Activated CD4-positive, alpha-beta T cell treated with anti-CD3 and anti-CD28 coated beads, Interleukin-2, amount 50 U/mL, for 1 hour (primary cell): ENCODE data around the gene SLC17A7.

Experiments used
- DNase-seq: peaks from one replicate; pipeline ENCODE4 v3.0.0-alpha.2; 2020

SLC17A7 gene

DNA sequence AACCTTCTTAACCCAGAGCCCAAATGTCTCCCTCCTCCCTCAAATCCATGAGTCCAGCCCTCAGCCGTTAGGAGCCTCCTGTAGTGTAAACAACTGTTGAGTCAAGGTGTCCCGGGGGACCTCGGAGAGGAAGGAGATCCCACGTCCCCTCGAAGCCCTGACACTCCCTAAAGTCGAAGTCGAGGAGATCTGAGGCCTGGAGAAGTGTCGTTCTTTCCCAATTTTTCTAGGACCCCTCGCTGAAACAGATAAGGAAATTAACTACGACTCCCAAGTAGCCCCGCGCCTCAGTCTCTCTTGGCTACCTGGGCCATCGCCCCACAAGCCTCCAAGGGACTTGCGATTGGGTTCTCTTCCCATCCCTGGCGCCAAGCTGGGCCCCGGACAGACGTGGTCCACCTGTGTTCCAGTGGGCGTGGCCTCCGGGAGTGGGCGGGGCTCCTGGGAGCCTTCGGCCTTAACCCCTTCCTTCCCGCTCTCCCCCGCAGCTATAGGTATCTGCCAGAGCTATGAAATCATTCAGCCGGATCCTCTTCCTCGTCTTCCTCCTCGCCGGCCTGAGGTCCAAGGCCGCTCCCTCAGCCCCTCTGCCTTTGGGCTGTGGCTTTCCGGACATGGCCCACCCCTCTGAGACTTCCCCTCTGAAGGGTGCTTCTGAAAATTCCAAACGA, 15.3 kb downstream of the SLC17A7 start:
- no peak for DNase-seq

- no peak for DNase-seq
These were observed 16.1 kb downstream of the SLC17A7 start, which contains the start of gene GFY for GRCh38 chr19:49425178-49425577. Gene GFY (plus strand): TSS chr19:49425388. CDS start chr19:49426431, 1,043 bp downstream.

DNA sequence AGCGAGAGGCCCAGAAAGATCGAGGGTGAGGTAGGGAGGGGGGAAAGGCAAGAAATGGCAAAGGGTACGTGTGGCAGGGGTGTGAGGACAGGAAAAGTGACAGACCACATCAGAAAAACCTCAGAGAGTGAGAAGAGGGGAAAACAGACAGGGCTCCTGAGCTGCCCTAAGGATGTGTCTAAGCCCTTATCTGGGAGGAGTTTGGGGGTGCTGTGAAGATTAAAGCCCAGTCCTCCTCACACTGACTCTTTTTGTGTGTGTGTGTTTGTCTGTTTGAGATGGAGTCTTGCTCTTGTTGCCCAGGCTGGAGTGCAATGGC, 17.4 kb downstream of the SLC17A7 start:
- DNase-seq, result no peak

GRCh38 chr19:49423071-49423984, 18.0 kb downstream of the SLC17A7 start, which contains the start of gene PTH2:
Gene PTH2 (minus strand): TSS chr19:49423441. CDS start chr19:49423339, 102 bp downstream.
- DNase-seq, result no peak

GRCh38 chr19:49422407-49423070, 18.8 kb downstream of the SLC17A7 start:
- DNase-seq, result peak; percentile 43

DNA sequence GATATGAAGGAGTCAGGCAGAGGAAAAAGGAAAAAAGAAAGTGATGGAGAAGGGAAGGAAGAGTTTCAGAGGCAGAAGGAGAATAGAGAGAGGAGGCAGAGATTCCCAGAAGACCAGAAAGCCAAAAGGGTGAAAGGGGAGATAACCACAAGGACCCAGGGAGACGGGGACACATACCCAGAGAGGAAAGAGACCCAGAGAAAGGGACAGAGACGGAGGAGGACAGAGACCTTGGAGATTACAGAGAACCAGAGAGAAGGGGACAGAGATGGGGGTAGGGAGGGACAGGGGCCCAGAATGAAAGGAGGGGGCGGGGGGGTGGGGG, 19.5 kb downstream of the SLC17A7 start:
- DNase-seq, result no peak

- no peak for DNase-seq
These were observed 20.1 kb downstream of the SLC17A7 start for GRCh38 chr19:49421039-49421877.

- DNase-seq, result no peak
These were observed 21.1 kb downstream of the SLC17A7 start for GRCh38 chr19:49420227-49420626.

DNA sequence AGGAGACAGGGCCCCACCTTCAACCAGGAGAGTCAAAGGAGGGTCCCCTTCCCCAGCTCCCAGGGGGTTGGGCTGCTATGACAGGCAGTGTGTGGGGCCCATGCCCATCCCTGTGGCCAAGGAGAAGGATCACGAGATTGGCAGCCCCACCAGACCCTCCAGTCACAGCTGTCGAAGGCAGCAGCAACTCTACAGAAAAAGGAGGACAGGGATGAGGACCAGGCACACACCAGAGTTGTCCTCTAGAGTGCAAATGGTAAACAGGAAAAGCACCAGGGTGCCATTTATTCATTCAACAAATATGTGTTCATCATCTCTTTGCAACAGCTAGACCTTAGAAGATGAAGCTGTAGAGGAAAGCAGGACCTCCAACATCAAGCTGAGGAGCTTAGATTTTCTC, 22.2 kb downstream of the SLC17A7 start:
- DNase-seq, result no peak

DNA sequence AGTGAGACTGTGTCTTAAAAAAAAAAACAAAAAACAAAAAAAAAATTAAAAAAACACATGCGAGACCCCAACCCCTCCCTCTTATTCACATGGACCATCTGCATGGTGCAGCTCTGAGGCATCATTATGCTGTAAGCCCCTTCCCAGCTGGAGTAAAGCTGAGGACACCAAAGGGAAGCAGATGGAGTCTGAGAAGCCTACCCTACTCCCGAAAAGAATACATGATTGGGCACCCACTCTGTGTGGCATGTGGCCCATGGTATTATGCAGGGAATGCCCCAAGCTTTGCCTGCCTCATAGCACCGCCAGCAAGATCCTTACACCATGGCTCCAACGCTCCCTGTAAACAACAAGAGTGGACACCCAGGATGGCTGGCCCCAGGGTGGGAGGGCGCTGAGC, 22.8 kb downstream of the SLC17A7 start:
- DNase-seq, result no peak

DNA sequence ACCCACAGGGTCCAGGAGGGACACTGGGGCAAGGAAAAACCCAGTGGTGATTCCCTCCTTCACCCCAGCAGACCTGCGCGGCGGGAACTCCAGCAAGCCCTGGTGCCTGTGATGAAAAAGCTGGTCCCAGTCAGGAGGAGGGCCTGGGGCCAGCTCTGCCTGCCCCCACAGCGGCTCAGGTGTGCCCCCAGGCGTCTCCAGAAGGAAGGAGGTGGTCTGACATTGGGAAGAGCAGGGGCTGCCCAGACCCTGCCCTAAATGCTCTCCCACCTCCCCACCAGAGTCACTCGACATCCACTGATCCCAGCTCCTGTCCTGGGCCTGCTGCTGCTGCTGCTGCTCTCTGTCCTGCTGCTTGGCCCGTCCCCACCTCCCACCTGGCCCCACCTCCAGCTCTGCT, 24.2 kb downstream of the SLC17A7 start:
- no peak for DNase-seq

DNA sequence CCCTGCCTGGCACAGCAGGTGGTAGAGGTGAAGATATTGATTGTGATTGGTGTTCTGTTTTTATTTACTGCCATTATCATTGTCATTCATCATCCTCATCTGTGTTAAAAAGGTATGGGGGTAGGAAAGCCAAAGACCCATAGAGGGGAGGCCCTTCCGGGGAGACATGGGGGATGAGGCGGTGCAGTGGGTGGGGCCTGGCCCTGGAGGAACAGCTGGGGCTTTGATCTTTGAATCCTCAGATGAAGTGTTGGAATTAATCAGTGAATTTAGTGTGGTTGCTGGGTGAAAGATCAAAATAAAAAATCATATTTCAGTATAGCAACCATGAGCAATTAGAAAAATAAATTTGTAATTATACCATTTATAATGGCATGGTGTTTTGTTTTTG, 25.5 kb downstream of the SLC17A7 start:
- no peak for DNase-seq

- no peak for DNase-seq
These were observed 26.1 kb downstream of the SLC17A7 start for GRCh38 chr19:49415102-49415809.

- no peak for DNase-seq
These were observed 27.1 kb downstream of the SLC17A7 start for GRCh38 chr19:49414256-49414655.

DNA sequence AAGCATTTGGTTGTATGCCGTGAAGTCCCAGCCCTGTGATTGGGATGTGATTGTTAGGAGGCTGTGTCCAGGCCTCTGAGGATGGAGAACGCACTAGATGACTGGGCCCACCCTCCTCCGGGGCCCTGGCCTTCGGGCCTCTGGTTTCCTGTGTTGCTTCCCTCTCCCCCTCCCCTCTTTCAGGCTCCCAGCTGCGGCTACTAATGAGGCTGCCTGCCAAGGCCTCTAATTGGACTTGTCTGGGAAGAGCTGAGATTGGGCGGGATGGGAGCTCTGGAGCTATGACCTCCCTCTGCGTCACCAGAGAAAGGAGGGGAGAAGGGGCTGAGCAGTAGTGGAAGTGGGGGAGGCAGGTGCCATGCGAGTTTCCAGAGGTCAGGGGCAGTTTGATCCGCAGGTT, 28.0 kb downstream of the SLC17A7 start:
- no peak for DNase-seq

DNA sequence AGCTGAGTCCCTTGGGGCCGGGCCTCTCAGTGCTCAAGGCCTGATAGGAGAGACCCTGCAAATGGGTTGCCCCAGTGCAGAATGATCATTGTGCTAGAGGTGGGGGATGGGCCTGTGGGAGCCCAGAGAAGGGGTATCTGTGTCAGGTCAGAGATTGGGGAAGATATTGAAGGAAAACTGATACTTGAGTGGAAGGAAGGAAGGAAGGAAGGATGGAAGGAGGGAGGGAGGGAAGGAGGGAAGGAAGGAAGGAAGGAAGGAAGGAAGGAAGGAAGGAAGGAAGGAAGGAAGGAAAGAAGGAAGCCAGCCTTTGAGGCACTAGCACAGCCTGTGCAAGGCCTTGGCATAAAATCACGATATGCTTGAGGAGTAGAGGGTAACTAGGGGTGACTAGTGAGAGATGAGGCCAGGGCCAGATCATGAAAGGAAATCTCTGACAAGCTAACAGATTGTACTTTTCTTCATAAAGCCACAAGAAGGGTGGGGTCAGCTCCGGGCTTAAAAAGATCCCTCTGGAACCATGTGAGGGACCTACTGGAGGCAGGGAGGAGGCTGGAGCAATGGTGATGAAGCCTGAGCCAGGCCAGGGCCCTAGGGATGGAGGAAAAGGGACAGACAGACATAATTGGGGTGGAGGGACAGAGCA, 29.5 kb downstream of the SLC17A7 start:
- DNase-seq, result no peak

DNA sequence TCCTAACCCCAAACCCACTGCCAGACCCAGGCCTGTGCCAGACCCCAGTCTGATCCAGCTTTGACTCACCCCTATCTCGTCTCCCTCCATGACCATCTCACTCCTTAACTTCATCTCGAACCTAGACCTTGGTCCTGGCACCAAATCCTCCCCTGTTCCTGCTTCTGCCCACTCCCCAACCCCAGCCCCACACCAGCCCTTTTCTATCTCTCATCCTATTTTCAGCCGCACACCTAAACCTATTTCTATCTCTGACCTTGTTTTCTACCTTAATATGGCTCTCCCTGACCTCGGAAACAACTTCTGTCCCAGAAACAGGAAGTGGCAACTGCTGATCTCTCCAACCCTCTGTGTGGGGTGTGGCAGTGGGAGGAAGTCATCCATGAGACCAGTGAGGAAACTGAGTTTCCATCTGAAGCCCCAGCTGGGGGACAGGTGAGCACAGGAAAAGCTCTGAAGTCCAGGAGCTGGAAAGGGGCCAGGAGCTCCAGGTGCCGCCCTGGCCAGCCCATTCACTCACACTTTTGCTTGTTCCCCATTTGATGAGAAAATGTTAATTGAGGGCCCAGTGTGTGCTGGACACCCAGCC, 31.8 kb downstream of the SLC17A7 start:
- no peak for DNase-seq

GRCh38 chr19:49408816-49409440, 32.4 kb downstream of the SLC17A7 start:
- no peak for DNase-seq

DNA sequence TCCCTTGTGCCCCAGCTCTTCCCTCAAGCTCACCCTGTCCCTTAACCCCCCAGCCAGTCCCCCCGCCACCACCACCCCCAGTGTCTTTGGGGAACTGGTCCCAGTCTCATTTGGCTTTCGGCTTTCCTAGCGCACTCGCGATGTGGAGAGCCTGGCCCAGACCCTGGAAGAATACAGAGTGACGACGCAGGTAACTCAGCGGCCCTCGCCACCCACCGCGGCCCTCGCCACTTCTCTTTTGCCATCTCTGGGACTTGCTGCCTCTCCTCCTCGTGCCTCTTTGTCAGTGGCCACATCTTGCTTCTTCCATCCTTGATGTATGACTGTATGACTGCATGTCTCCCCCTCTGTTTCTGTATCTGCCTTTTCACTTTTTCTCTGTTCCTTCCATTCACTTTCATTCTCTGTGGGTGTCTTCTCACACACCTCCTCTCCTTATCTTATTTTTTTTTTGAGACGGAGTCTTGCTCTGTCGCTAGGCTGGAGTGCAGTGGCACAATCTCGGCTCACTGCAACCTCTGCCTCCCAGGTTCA, 33.8 kb downstream of the SLC17A7 start:
- no peak for DNase-seq

DNA sequence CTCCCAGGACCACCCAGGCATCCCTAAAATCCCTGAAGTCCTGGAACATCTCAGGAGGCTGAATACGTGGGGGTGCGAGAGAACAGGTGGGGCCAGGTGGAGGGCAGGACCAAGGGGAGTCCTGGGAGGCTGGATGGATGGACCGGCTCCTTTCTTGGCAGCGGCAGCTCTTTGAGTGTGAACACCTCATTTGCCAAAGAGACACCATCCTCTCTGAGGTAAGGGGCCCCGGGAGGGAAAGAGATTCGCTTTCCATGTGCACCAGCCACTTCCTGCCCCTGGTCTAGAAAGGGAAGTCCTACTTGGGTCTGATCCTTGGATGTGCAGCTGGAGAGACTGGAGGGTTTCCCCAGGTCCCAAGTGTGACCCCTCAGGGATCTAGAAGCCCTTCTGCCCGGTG, 34.2 kb downstream of the SLC17A7 start:
- DNase-seq, result no peak
